22Rv1 (cell line): ENCODE measurements around the gene ZNF160.
"Not testable (repeated sequence)": the region's sequence is repeated elsewhere in the genome, so short reads cannot be mapped to it uniquely, and the experiment has no call there.

Experiments
- H3K27ac ChIP-seq: fragments of 450-650 bp; 2 replicates; pipeline ENCODE4 v1.5.1; 2017
- ZFX ChIP-seq: fragments of 450-650 bp; IDR thresholded peaks from 2 replicates; pipeline ENCODE4 v1.6.1; 2017; ENCODE audit warnings: antibody characterized with exemption, borderline replicate concordance
- TF ChIP-seq, protein P1 (sequence below): fragments of 450-650 bp; IDR thresholded peaks from 2 replicates; pipeline ENCODE4 v1.5.1; 2017; ENCODE audit warnings: mild to moderate bottlenecking

Gene ZNF160

DNA sequence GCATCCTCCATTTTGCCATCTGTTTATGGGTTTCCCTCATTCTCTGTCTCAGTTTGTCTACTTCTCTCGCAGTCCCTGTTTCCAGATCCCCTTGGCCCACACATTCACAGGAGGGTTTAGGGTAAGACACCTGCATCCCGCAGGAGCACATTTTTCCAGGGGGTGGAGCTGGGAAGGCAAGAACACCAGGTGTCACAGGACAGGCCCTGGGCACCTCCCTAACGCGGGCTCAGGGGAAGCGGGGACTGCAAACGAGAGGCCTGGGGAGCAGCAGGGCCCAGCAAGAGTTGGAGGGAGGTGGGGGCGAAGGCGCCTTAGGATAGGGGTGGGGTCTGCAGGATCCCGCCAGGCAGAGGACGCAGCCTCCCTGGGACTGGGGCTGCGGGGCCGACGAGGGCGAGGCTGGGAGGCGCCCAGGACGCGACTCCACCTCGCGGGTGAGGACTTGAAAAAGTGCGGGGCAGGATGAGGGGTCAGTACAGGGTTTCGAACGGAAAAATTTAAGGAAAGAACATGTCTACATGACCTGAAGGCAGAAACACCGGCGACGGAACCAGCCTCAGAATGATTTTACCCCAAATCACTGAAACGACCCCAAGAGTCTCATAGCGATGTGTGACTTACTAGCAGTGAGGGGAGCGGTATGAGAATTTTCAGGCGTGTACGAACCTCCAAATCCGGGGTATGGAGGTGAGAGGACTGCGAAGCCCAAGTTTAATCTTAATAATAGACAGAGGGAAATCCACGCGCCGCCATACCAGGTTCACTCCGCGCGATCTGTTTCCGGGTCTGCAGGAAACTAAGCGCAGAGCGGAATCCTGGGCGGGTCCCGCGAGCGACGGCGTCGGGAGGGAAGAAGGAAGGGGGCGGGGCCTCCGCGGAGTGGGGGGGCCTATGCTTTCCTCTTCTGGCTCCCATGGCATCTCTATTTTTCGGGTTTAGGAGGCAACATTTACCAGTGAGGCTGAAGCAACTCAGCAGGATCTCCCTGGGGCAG is 65.8 kb downstream of the ZNF160 start:
- no peak for TF ChIP-seq ZFX
- TF ChIP-seq, protein P1, sequence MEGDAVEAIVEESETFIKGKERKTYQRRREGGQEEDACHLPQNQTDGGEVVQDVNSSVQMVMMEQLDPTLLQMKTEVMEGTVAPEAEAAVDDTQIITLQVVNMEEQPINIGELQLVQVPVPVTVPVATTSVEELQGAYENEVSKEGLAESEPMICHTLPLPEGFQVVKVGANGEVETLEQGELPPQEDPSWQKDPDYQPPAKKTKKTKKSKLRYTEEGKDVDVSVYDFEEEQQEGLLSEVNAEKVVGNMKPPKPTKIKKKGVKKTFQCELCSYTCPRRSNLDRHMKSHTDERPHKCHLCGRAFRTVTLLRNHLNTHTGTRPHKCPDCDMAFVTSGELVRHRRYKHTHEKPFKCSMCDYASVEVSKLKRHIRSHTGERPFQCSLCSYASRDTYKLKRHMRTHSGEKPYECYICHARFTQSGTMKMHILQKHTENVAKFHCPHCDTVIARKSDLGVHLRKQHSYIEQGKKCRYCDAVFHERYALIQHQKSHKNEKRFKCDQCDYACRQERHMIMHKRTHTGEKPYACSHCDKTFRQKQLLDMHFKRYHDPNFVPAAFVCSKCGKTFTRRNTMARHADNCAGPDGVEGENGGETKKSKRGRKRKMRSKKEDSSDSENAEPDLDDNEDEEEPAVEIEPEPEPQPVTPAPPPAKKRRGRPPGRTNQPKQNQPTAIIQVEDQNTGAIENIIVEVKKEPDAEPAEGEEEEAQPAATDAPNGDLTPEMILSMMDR, result no peak
- H3K27ac ChIP-seq, result no peak overlapping the region

DNA sequence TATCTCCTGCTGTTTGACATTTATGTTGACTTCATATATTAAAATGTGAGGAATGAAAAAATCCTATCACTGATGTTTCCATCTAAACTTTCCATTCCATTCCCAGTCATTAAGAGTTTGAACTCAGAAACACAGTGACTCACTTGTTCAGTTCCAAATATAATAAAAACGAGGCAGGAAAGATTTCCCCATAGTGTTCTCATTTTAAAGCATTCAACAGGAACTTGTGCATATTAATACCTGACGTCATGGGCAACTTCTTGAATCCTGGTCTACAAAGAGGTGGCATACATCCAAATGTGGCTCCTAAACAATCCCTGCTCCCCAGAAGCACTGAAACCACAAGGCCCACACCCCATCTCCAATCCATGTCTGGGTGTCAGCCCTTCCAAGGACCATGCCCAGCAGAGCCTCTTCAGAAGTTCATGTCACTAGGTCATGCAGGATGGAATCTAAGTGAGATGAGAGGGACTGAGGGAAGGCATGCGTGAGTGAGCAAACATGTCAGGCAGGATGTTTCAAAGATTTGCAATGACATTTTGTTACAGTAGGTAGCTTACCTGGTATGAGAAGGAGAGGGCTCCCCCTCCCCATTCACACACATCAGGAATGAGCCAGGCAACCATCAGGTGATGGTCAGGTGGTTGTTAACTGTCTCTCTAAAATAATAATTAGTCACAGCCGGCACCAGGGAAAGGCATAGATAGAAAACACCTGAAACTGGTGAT is 68.1 kb downstream of the ZNF160 start:
- TF ChIP-seq, protein P1, result no peak
- TF ChIP-seq ZFX, result no peak
- H3K27ac ChIP-seq, result no peak overlapping the region

DNA sequence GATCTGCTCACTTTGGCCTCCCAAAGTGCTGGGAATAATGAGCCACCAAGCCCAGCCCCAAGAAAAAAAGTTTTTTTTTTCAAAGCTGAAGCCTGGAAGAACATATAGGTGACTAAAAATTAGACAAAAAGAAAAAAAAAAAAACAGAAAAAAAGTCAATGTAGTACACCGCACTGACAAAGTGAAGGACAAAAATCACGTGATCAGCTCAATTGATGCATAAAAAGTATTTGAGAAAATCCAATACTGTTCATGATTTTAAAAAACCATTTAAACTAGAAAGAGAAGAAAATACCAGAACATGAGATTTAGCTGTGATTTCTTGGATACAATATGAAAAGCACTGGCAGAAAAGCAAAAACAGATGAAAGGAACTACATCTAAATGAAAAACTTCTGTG is 69.2 kb downstream of the ZNF160 start:
- TF ChIP-seq, protein P1, result no peak
- no peak for TF ChIP-seq ZFX
- H3K27ac ChIP-seq, result no peak overlapping the region

DNA sequence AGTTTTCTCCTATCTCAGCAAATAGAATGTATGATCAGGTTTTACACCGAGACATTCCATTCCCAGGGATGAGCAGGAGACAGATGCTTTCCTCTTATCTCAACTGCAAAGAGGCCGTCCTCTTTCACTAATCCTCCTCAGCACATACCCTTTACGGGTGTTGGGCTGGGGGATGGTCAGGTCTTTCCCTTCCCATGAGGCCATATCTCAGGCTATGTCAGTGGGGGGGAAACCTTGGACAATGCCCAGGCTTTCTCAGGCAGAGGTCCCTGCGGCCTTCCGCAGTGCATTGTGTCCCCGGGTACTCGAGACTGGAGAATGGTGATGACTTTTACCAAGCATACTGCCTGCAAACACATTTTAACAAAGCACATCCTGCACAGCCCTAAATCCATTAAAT is 74.9 kb downstream of the ZNF160 start:
- H3K27ac ChIP-seq, result not testable (repeated sequence)

DNA sequence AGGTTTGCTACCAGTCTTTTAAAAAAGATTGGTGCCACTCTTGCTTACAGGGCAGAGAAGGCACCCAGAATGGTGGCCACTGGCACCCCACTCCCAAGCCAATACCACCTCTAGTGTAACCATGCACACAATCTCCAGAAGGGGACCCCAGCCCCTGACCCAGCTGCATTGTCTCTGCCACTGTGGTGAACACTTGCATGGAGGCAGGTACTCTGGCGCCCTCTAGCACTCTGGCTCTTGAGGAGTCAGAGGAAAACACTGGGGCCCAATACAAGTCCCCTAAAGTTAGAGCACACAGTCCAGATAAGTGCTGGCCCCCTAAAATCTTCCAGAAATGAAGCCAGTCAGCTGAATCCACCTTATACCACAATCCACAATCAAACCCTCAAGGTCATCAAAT is 83.5 kb downstream of the ZNF160 start:
- H3K27ac ChIP-seq, result no peak overlapping the region
- TF ChIP-seq ZFX, result no peak
- TF ChIP-seq, protein P1, result 0 out of 2 replicates have a peak, but pooled peaks have one; percentile 8
